Gastroesophageal sphincter (tissue), 2 donors: ENCODE measurements around the gene PAK1.

Experiments used
- POLR2A ChIP-seq, 2 donors: fragments of 450-650 bp; IDR thresholded peaks; one replicate each; pipeline ENCODE4 v1.6.1; 2017; ENCODE audit warnings: antibody characterized with exemption in 2 of 2, mild to moderate bottlenecking in 2 of 2, moderate library complexity in 1 of 2
- POLR2AphosphoS5 ChIP-seq: sonication (generic); formaldehyde crosslinking; IDR thresholded peaks from one replicate; pipeline ENCODE4 v1.6.1; 2017; ENCODE audit warnings: antibody characterized with exemption

DNA sequence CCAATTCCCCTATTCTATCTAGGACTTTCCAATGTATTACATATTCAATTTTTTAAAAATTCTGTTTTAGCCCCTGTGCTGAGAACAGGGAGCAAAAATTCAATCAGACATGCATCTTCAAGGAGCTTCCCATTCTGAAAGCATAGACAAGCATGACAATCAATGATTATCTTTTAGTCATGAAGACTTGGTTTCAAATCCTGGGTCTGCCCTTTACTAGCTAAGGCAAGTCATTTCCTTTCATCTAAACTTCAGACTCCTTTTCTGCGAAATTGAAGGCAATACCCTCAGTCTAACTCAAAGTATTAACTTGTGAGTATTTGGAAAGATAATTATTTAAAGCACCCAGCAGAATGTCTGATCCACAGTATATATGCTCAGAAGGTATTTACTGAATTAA lies 24.1 kb downstream of the PAK1 start:
- TF ChIP-seq POLR2A (IDR thresholded peaks at IDR 0.05) (no peak), POLR2AphosphoS5 (no peak)
